GM19468 (cell line): Measurements from ENCODE around the gene NAGK.
"Not testable (repeated sequence)": the region's sequence is repeated elsewhere in the genome, so short reads cannot be mapped to it uniquely, and the experiment has no call there.

Experiments
- ATAC-seq: cut with Tn5 transposase; IDR thresholded peaks from one replicate; pipeline ENCODE4 v1.9.1; 2021; ENCODE audit warnings: mild to moderate bottlenecking, moderate library complexity, moderate number of reproducible peaks; ENCODE audit not compliant: unreplicated experiment; ENCODE audit errors: extremely low read depth

Gene NAGK

DNA sequence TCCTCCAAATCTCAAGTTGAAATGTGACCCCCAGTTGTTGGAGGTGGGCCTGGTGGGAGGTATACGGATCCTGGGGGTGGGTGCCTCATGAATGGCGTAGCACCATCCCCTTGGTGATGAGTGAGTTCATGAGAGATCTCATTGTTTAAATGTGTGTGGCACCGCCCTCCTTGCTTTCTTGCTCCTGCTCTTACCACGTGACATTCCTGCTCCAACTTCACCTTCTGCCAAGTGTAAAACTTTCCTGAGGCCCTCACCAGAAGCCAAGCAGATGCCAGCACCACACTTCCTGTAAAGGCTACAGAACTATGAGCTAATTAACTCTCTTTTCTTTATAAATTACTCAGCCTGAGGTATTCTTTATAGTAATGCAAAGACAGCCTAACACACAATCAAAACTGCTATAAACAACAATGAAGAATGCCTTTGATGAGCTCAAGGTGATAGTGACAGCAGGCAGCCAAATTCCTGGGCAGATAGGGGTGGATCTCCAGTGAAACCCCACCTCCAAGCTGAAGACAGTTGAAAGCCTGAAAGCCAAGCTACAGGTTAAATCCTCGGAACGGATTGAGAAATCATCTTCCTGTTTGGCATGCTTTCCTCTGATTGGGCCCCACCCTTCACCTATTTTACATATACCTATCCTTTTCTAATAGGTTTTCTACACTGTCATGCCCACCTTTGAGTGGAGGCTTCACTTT is 34.7 kb downstream of the NAGK start:
- ATAC-seq, result no peak

GRCh38 chr2:71103809-71104208 is 35.4 kb downstream of the NAGK start:
- ATAC-seq, result no peak

GRCh38 chr2:71106463-71106862 is 38.0 kb downstream of the NAGK start:
- ATAC-seq, result not testable (repeated sequence)

DNA sequence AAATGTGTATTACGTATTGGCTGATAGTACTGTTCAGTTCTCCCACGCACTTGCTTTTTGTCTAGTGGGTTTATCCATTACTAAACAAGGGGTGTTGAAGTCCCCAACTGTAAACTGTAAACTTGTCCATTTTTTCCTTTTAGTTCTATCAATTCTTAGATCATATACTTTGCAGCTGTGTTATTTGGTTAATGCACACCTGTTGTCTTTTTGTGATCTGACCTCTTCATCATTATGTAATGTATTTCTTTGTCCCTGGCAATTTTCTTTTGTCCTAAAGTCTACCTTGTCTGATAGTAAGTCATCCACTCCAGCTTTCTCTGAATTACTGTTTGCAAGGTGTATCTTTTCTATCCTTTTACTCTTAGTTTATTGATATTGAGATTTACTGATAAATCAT is 39.6 kb downstream of the NAGK start:
- ATAC-seq, result no peak

DNA sequence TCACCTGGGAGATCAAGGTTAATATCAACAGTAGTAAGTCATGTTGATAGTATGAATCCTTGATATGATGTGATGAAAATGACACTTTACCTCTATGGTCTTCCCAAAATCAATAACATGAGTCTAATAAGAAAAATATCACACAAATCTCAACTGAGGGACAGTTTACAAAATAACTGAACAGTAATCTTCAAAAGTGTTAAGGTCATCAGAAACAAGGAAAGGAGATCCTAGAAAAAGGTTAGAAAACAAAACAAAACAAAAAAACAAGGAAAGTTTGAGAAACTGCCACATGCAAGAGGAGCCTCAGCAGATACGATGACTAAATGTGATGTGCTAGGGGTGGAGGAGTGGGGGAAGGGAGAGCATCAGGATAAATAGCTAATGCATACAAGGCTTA is 45.4 kb downstream of the NAGK start:
- ATAC-seq, result no peak

DNA sequence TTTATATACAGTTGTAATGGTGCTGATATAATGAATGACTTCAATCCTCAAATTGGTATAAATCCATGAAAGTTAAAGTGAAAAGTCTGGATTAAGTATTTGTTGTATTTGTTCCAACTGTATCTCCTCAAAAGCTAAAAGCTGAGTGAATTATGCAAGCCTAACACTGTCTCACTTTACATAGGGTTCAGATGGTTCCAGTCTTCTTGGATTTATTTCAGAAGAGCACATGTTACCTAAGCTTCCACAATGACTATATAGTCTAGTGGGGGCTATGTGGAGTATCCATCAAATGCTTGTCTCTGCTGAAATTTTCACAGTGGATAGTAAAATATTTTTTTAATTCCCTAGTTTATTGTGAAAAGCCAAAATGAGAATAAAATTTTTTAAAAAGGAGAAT is 48.6 kb downstream of the NAGK start:
- no peak for ATAC-seq

DNA sequence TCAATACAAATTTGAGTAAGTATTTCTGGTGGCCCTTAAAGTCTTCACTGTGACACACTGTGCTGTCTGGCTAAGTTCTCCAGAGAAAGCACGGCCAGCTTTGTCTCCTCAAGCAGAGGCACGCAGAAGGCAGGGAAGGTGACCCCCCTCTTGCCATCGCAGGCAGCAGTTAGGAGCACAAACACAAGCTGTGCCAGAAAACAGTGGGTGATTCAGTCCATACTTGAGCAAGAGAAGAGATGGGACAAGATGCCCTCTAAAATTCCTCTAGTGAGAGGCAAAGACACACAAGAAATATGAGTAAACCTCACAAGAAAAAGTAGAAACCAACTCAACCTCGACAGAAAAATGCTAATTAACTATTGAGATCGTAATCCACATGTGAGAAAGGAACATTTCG is 51.7 kb downstream of the NAGK start:
- no peak for ATAC-seq

DNA sequence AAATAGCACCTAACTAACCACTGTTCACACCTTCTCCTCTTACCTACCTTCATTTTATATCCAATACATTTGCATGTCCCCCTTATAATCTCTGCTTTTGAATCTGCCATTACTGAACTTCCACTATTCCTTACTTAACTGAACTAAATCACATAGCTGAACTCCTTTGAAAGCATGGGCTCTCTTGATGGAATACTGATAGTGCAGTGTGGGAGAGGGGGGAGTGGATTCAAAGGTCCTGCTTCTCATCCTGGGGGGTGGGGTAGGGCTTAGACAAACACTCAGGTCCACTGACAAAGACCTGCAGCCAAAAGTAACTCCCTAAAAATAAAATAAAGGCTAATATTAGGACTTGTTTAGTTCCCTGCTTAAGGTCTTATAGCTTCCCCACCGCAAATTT is 53.0 kb downstream of the NAGK start:
- ATAC-seq, result no peak

DNA sequence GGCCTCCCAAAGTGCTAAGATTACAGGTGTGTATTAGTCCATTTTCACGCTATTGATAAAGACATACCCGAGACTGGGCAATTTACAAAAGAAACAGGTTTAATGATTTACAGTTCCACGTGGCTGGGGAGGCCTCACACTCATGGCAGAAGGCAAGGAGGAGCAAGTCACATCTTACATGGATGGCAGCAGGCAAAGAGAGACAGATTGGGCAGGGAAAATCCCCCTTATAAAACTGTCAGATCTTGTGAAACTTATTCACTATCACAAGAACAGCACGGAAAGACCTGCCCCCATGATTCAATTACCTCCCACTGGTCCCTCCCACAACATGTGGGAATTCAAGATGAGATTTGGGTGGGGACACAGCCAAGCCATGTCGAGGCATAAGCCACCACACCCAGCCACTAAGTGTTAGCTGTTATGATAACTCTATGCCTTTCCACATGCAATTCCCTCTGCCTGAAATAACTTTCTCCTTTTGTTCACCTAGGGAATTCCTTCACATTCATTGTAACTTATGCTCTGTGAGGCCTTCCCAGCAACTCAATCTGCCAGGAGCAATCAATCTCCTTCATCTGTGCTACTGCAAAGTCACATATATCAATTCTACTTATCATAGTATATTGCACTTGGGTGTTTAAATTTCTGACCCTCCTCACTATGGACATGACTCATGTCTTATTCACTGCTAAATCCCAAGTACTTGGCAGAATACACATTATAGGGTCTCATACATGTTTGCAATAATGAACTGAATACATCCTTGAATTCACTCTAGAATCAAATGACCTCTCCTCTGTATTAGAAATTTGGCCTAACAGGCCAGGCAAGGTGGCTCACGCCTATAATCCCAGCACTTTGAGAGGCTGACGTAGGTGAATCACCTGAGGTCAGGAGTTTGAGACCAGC is 54.2 kb downstream of the NAGK start:
- no peak for ATAC-seq

DNA sequence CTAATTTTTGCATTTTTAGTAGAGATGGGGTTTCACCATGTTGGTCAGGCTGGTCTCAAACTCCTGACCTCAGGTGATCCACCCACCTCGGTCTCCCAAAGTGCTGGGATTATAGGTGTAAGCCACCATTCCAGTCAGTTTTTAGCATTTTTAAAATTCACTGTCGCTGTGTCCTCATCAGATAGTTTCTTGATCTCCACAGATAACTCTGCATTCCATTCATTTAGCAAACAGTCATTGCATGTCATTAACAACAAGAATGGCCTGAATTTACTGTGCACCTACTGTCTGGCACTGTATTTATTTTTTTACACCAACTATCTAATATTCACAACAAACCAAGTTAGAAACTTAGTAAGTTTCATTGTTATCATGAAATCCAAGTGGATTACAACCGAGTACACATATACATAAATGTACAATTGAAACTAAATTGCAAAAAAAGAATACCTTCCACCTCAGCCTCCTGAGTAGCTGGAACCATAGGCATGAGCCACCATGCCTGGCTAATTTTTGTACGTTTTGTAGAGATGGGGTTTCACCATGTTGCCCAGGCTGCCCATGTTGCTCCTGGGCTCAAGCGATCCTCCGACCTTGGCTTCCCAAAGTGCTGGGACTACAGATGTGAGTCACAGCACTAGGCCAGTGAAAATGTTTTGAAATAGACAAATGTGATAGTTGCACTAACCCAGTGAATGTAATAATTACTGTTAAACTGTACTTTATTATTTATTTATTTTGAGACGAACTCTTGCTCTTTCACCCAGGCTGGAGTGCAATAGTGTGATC is 57.3 kb downstream of the NAGK start:
- ATAC-seq, result no peak

DNA sequence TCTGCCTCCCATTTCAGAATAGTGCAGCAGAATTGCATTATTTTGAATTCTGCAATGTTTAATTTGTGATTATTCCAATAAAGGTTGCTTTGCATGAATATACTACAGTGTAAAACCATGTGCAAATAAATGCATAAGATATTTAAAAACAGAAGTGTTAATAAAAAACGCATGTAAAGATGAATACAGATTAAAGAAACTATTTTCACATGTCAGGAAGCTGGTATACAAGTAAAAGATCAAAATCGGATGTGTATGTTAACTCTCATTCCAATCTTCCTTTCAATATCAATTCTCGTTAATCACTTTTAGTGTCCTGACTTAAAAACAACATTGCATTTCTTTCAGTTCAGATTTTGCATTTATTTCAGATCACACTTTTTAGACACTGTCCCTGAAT is 58.5 kb downstream of the NAGK start:
- ATAC-seq, result no peak
